ENCODE data around the gene MYO9A. TPM values are rescaled to one million over a fixed set of nuclear protein-coding genes. Genes with fewer than 3 reads are reported as not detected.

Gene MYO9A
- total and polyA plus RNA-seq, 10 of the 15 experiments (the other 5 are each of a cell fraction or from before 2014, with no cell fraction given) = 3.3 to 25.3 (median 12.2) TPM

- ATAC-seq = no peak
- DNase-seq (ENCODE audit: low read depth, low spot score) = no peak
- FAIRE-seq = no peak
- WGBS (ENCODE audit: insufficient coverage, insufficient replicate concordance, low lambda C conversion rate, missing lambda C conversion rate) = 94% methylated on average over 3 of the region's 3 CpGs
- intact Hi-C loops (cut with micrococcal nuclease; ENCODE audit: unreplicated experiment) = no loop called here
- Histone ChIP-seq H3K4me3 (no peak overlapping the region), H3K36me3 (ENCODE audit: control insufficient read depth in 2 of 2, insufficient read depth in 2 of 2, low read length in 1 of 2) (no peaks in the 10 kb centered on the region), H3K4me1 (ENCODE audit: control insufficient read depth, insufficient read depth, low read length) (no peaks in the 10 kb centered on the region), H3K4me2 (ENCODE audit: control insufficient read depth, insufficient read depth) (no peak overlapping the region), H3K9me3 (replicated peaks; ENCODE audit: control insufficient read depth, insufficient read depth, low read length) (peaks cover 3% of the 10 kb centered on the region; the same call in 1 of the 3 replicates), H3K9ac (ENCODE audit: control insufficient read depth, insufficient read depth, low read length) (no peak overlapping the region), H3K79me2 (ENCODE audit: control insufficient read depth, insufficient read depth, low read length) (no peaks in the 10 kb centered on the region), H4K20me1 (ENCODE audit: control insufficient read depth, insufficient read depth) (no peaks in the 10 kb centered on the region), H2AFZ (ENCODE audit: control insufficient read depth, low read depth, low read length) (no peak overlapping the region), H3K27ac (ENCODE audit: control insufficient read depth, insufficient read depth) (no peak overlapping the region), H3K27me3 (replicated peaks in 1 of 2; ENCODE audit: control insufficient read depth in 2 of 2, insufficient read depth in 2 of 2, low read length in 1 of 2) (no peaks in the 10 kb centered on the region)
- SMC1A ChIA-PET (ENCODE audit: uncharacterized antibody, unreplicated experiment) = no interaction called here
- TF ChIP-seq HSF1 (IDR thresholded peaks at IDR 0.05; ENCODE audit: low read depth, low read length) (no peak), E4F1 (IDR thresholded peaks at IDR 0.05; ENCODE audit: borderline replicate concordance, partially characterized antibody) (no peak), TCF7 (IDR thresholded peaks at IDR 0.05; ENCODE audit: borderline replicate concordance) (no peak)
- POLR2A ChIA-PET = no interaction called here
- CTCF ChIA-PET = no interaction called here
- no TSS peak for BruUV-seq (replicated peaks)
- RAD21 ChIA-PET (ENCODE audit: unreplicated experiment) = no interaction called here
- in situ Hi-C loops (cut with MboI) = no loop called here
These were observed 302.6 kb downstream of the MYO9A start for GRCh38 chr15:71815301-71815700.

All from GM12878 (cell line).